H9 (cell line): ENCODE measurements around the gene ALDOA. TPM values are rescaled to one million over a fixed set of nuclear protein-coding genes. Genes with fewer than 3 reads are reported as not detected.

ENCODE experiments used
- DNase-seq: peaks from one replicate; pipeline ENCODE4 v3.0.0-alpha.2; 2017
- H2AFZ ChIP-seq: one replicate; pipeline ENCODE4 v1.6.1; 2013; ENCODE audit warnings: mild to moderate bottlenecking, low read length, control low read depth, moderate library complexity
- H2AK5ac ChIP-seq: 2 replicates; pipeline ENCODE4 v1.6.1; 2013; ENCODE audit warnings: low read length, control low read depth, mixed read lengths; ENCODE audit not compliant: insufficient read length
- H2BK120ac ChIP-seq: one replicate; pipeline ENCODE4 v1.6.1; 2013; ENCODE audit warnings: low read depth, mild to moderate bottlenecking, low read length, control low read depth, inconsistent platforms; ENCODE audit not compliant: poor library complexity, severe bottlenecking
- H2BK12ac ChIP-seq: 2 replicates; pipeline ENCODE4 v1.6.1; 2013; ENCODE audit warnings: low read length, control low read depth, mixed read lengths, low read depth; ENCODE audit not compliant: insufficient read length
- H2BK15ac ChIP-seq: 2 replicates; pipeline ENCODE4 v1.6.1; 2013; ENCODE audit warnings: low read depth, low read length, control low read depth
- H2BK20ac ChIP-seq: one replicate; pipeline ENCODE4 v1.6.1; 2013; ENCODE audit warnings: low read depth, mild to moderate bottlenecking, low read length, control low read depth, inconsistent platforms; ENCODE audit not compliant: poor library complexity, severe bottlenecking
- H2BK5ac ChIP-seq: 2 replicates; pipeline ENCODE4 v1.6.1; 2013; ENCODE audit warnings: low read length, control low read depth, mixed read lengths; ENCODE audit not compliant: insufficient read length
- H3K14ac ChIP-seq: 2 replicates; pipeline ENCODE4 v1.6.1; 2013; ENCODE audit warnings: low read length, control low read depth; ENCODE audit not compliant: insufficient read depth
- H3K18ac ChIP-seq: 2 replicates; pipeline ENCODE4 v1.6.1; 2013; ENCODE audit warnings: low read depth, mild to moderate bottlenecking, mixed read lengths, low read length, control low read depth; ENCODE audit not compliant: insufficient read length
- H3K23ac ChIP-seq: 2 replicates; pipeline ENCODE4 v1.6.1; 2013; ENCODE audit warnings: low read length, control low read depth, mixed read lengths, low read depth; ENCODE audit not compliant: insufficient read length
- H3K23me2 ChIP-seq: 2 replicates; pipeline ENCODE4 v1.6.1; 2013; ENCODE audit warnings: low read depth, mild to moderate bottlenecking, mixed read lengths, low read length, control low read depth; ENCODE audit not compliant: insufficient read length, poor library complexity, severe bottlenecking
- H3K27ac ChIP-seq: 2 replicates; pipeline ENCODE4 v1.5.1; 2013; ENCODE audit warnings: low read length, control low read depth, mixed read lengths, low read depth; ENCODE audit not compliant: insufficient read length
- H3K27me3 ChIP-seq: 2 replicates; pipeline ENCODE4 v1.6.1; 2013; ENCODE audit warnings: low read length, control low read depth, inconsistent platforms; ENCODE audit not compliant: insufficient read depth
- H3K4ac ChIP-seq: 2 replicates; pipeline ENCODE4 v1.6.1; 2013; ENCODE audit warnings: low read depth, mild to moderate bottlenecking, control low read depth, inconsistent platforms, low read length, moderate library complexity
- H3K4me1 ChIP-seq: 2 replicates; pipeline ENCODE4 v1.6.1; 2013; ENCODE audit warnings: low read length, control low read depth, inconsistent platforms; ENCODE audit not compliant: insufficient read depth
- H3K4me2 ChIP-seq: 2 replicates; pipeline ENCODE4 v1.6.1; 2013; ENCODE audit warnings: low read length, control low read depth, mixed read lengths; ENCODE audit not compliant: insufficient read length, insufficient read depth
- H3K56ac ChIP-seq: 2 replicates; pipeline ENCODE4 v1.6.1; 2013; ENCODE audit warnings: low read depth, mild to moderate bottlenecking, mixed read lengths, low read length, control low read depth; ENCODE audit not compliant: insufficient read length
- H3K79me1 ChIP-seq: 2 replicates; pipeline ENCODE4 v1.6.1; 2013; ENCODE audit warnings: low read depth, mild to moderate bottlenecking, moderate library complexity, low read length, control low read depth, inconsistent platforms; ENCODE audit not compliant: insufficient read depth, poor library complexity, severe bottlenecking
- H3K79me2 ChIP-seq: 2 replicates; pipeline ENCODE4 v1.6.1; 2013; ENCODE audit warnings: low read length, control low read depth, inconsistent platforms; ENCODE audit not compliant: insufficient read depth
- H3K9ac ChIP-seq: 2 replicates; pipeline ENCODE4 v1.6.1; 2013; ENCODE audit warnings: low read length, control low read depth, mixed read lengths; ENCODE audit not compliant: insufficient read length; ENCODE audit errors: extremely low read depth
- H3K9me3 ChIP-seq: one replicate; pipeline ENCODE4 v1.6.1; 2013; ENCODE audit warnings: low read depth, low read length, inconsistent platforms; ENCODE audit not compliant: control insufficient read depth
- H3T11ph ChIP-seq: one replicate; pipeline ENCODE4 v1.6.1; 2013; ENCODE audit warnings: mild to moderate bottlenecking, low read length, control low read depth, inconsistent platforms
- H4K20me1 ChIP-seq: one replicate; pipeline ENCODE4 v1.6.1; 2013; ENCODE audit not compliant: control insufficient read depth, insufficient read length, insufficient read depth
- H4K5ac ChIP-seq: 2 replicates; pipeline ENCODE4 v1.6.1; 2013; ENCODE audit warnings: low read depth, mild to moderate bottlenecking, mixed read lengths, low read length, control low read depth; ENCODE audit not compliant: insufficient read length
- H4K8ac ChIP-seq: replicated peaks from 2 replicates; pipeline ENCODE4 v1.6.1; 2013; ENCODE audit warnings: low read length, control low read depth, mixed read lengths, low read depth; ENCODE audit not compliant: insufficient read length
- H4K91ac ChIP-seq: 2 replicates; pipeline ENCODE4 v1.6.1; 2013; ENCODE audit warnings: low read depth, mild to moderate bottlenecking, moderate library complexity, mixed read lengths, low read length, control low read depth; ENCODE audit not compliant: insufficient read length
- H3K27ac Mint-ChIP-seq, 3 experiments: 2 replicates in 2 of 3; 3 replicates in 1 of 3; pipeline ENCODE4 v1.8.0; 2020 to 2021; ENCODE audit warnings: mixed read lengths in 3 of 3, mild to moderate bottlenecking in 1 of 3, moderate library complexity in 1 of 3
- H3K27me3 Mint-ChIP-seq: 2 replicates; pipeline ENCODE4 v1.8.0; 2021; ENCODE audit warnings: low read depth, mild to moderate bottlenecking, moderate library complexity, mixed read lengths
- H3K36me3 Mint-ChIP-seq, 3 experiments: 2 replicates in 2 of 3; 3 replicates in 1 of 3; pipeline ENCODE4 v1.8.0; 2020 to 2021; ENCODE audit warnings: low read depth in 3 of 3, mixed read lengths in 3 of 3; ENCODE audit not compliant: insufficient read depth in 1 of 3
- H3K4me1 Mint-ChIP-seq, 2 experiments: 2 replicates each; pipeline ENCODE4 v1.8.0; 2020; ENCODE audit warnings: mixed read lengths in 2 of 2
- H3K4me3 Mint-ChIP-seq, 2 experiments: 2 replicates in 1 of 2; 3 replicates in 1 of 2; pipeline ENCODE4 v1.8.0; 2020 to 2021; ENCODE audit warnings: mild to moderate bottlenecking in 2 of 2, mixed read lengths in 2 of 2, moderate library complexity in 1 of 2
- H3K9me3 Mint-ChIP-seq, 2 experiments: 2 replicates in 1 of 2; 3 replicates in 1 of 2; pipeline ENCODE4 v1.8.0; 2020; ENCODE audit warnings: mild to moderate bottlenecking in 2 of 2, mixed read lengths in 2 of 2, moderate library complexity in 1 of 2
- CTCF ChIP-seq: fragments of 200-600 bp; sonication (generic); conservative IDR thresholded peaks from 3 replicates; pipeline ENCODE4 v1.8.0; 2021; ENCODE audit warnings: antibody characterized with exemption, mild to moderate bottlenecking
- WGBS: extraction: QIAGEN DNeasy Blood & Tissue Kit; methylation state at CpG from one replicate; pipeline ENCODE4 v1.1.7; 2013; ENCODE audit warnings: missing lambda C conversion rate, low lambda C conversion rate, mixed read lengths; ENCODE audit not compliant: insufficient read length; ENCODE audit errors: extremely low coverage; 5-methylcytosine and 5-hydroxymethylcytosine counted together
- total RNA-seq: library from RNA; stranded (reverse); gene quantifications from 2 replicates; pipeline ENCODE4 v1.2.1, GENCODE V29; 2021

ALDOA gene
- total RNA-seq, 1 experiment from 2014 or later: 1,356 TPM

DNA sequence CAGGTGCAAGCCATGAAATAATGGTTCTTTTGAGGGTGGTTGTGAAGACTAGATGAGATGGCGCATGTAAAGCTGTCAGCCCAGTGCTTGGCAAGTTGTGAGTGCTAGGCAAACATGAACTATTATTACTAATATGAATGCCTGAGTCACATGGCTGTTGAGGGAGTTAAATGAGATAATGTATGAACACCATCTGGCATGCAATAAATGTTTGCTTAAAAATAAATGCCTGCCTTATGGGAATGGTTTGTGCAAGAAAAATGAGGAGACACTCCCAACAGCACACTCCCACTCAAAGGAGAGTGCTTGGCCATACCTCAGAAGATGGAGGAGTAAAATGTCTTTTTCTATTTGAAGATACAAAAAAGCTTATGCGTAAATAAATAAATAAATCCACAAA is 53.9 kb downstream of the ALDOA start:
- Mint-ChIP-seq H3K36me3 (peaks cover 0 to 28% (median 16%) of the 10 kb centered on the region in 3 experiments; a peak in 6 of 7 replicates), H3K27ac (no peak overlapping the region), H3K4me3 (no peak overlapping the region), H3K27me3 (peaks cover under 1% of the 10 kb centered on the region), H3K4me1 (peaks cover 8 to 12% of the 10 kb centered on the region in 2 experiments), H3K9me3 (no peaks in the 10 kb centered on the region)
- Histone ChIP-seq H3K18ac (no peak overlapping the region), H3K27me3 (no peaks in the 10 kb centered on the region; the same call in 1 of the 2 replicates), H2AK5ac (no peak overlapping the region), H2BK5ac (no peak overlapping the region), H3K79me2 (no peaks in the 10 kb centered on the region), H2AFZ (no peak overlapping the region), H2BK20ac (no peak overlapping the region), H3K14ac (no peak overlapping the region), H2BK120ac (no peak overlapping the region), H4K91ac (no peak overlapping the region), H4K20me1 (no peaks in the 10 kb centered on the region), H3K9ac (no peak overlapping the region), H4K8ac (no peak overlapping the region), H3K9me3 (no peaks in the 10 kb centered on the region), H2BK12ac (no peak overlapping the region), H3K23ac (no peak overlapping the region), H4K5ac (no peak overlapping the region), H3K4me1 (no peaks in the 10 kb centered on the region), H3K4me2 (no peak overlapping the region), H3K56ac (no peak overlapping the region), H3K27ac (no peak overlapping the region), H3T11ph (no peak overlapping the region), H3K23me2 (peaks cover 3% of the 10 kb centered on the region), H3K79me1 (no peaks in the 10 kb centered on the region), H3K4ac (no peak overlapping the region), H2BK15ac (no peak overlapping the region)
- WGBS: no CpG with 5 or more reads among the region's 2 CpGs
- no peak for DNase-seq
- no peak for TF ChIP-seq CTCF

Other genes starting within 250 kb of the ALDOA start
- 65.3 and 67.8 TPM in 2 replicates for gene PAGR1, start 249.6 kb upstream of the ALDOA start, total RNA-seq
- gene MVP, start 245.3 kb upstream of the ALDOA start, total RNA-seq: 2.5 and 3.1 TPM in 2 replicates
- gene CDIPT, start 202.5 kb upstream of the ALDOA start, total RNA-seq: 70.0 and 70.6 TPM in 2 replicates
- 44.7 and 50.8 TPM in 2 replicates for gene SEZ6L2, start 166.2 kb upstream of the ALDOA start, total RNA-seq
- gene ASPHD1, start 165.3 kb upstream of the ALDOA start, total RNA-seq: 16.7 and 17.9 TPM in 2 replicates
- 16.8 and 18.3 TPM in 2 replicates for gene KCTD13, start 139.5 kb upstream of the ALDOA start, total RNA-seq
- 82.1 and 89.1 TPM in 2 replicates for gene TMEM219, start 103.7 kb upstream of the ALDOA start, total RNA-seq
- gene TAOK2, start 91.9 kb upstream of the ALDOA start, total RNA-seq: 43.1 and 43.9 TPM in 2 replicates
- 18.5 and 21.6 TPM in 2 replicates for gene HIRIP3, start 70.1 kb upstream of the ALDOA start, total RNA-seq
- gene INO80E, start 69.5 kb upstream of the ALDOA start, total RNA-seq: 94.1 and 101 TPM in 2 replicates
- 10.2 and 12.2 TPM in 2 replicates for gene DOC2A, start 54.7 kb upstream of the ALDOA start, total RNA-seq
- gene C16orf92, start 42.6 kb upstream of the ALDOA start, total RNA-seq: not detected in 2 replicates
- 20.9 and 22.3 TPM in 2 replicates for gene TLCD3B, start 34.5 kb upstream of the ALDOA start, total RNA-seq
- 162 and 163 TPM in 2 replicates for gene PPP4C, start 10.2 kb downstream of the ALDOA start, total RNA-seq
- gene TBX6, start 26.2 kb downstream of the ALDOA start, total RNA-seq: 1.6 and 1.9 TPM in 2 replicates
- 26.3 and 27.5 TPM in 2 replicates for gene YPEL3, start 30.5 kb downstream of the ALDOA start, total RNA-seq
- 3.8 and 4.0 TPM in 2 replicates for gene GDPD3, start 47.8 kb downstream of the ALDOA start, total RNA-seq
- gene MAPK3, start 57.5 kb downstream of the ALDOA start, total RNA-seq: 52.3 and 53.5 TPM in 2 replicates
- 3.4 and 4.8 TPM in 2 replicates for gene CORO1A, start 117.8 kb downstream of the ALDOA start, total RNA-seq
- gene BOLA2B, start 127.9 kb downstream of the ALDOA start, total RNA-seq: 202 and 218 TPM in 2 replicates
- gene SLX1A, start 128.1 kb downstream of the ALDOA start, total RNA-seq: 30.3 TPM in 2 replicates
- gene SULT1A3, start 133.5 kb downstream of the ALDOA start, total RNA-seq: 21.5 and 21.8 TPM in 2 replicates
- 14.3 and 16.4 TPM in 2 replicates for gene NPIPB13, start 182.7 kb downstream of the ALDOA start, total RNA-seq